ENCODE measurements around the gene GLIPR2.

GRCh38 chr9:36123515-36123914 is 13.0 kb upstream of the GLIPR2 start:
- TF ChIP-seq, protein P1, sequence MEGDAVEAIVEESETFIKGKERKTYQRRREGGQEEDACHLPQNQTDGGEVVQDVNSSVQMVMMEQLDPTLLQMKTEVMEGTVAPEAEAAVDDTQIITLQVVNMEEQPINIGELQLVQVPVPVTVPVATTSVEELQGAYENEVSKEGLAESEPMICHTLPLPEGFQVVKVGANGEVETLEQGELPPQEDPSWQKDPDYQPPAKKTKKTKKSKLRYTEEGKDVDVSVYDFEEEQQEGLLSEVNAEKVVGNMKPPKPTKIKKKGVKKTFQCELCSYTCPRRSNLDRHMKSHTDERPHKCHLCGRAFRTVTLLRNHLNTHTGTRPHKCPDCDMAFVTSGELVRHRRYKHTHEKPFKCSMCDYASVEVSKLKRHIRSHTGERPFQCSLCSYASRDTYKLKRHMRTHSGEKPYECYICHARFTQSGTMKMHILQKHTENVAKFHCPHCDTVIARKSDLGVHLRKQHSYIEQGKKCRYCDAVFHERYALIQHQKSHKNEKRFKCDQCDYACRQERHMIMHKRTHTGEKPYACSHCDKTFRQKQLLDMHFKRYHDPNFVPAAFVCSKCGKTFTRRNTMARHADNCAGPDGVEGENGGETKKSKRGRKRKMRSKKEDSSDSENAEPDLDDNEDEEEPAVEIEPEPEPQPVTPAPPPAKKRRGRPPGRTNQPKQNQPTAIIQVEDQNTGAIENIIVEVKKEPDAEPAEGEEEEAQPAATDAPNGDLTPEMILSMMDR (IDR thresholded peaks at IDR 0.05), result no peak
- TF ChIP-seq POLR2A (IDR thresholded peaks at IDR 0.05) (no peak), EP300 (IDR thresholded peaks at IDR 0.05) (no peak)
